GM20000 (cell line): ENCODE results near the gene IGF1R.

Experiments used
- DNase-seq: peaks from one replicate; pipeline ENCODE4 v3.0.0; 2012; ENCODE audit warnings: low spot score
- CTCF ChIP-seq: IDR thresholded peaks from 2 replicates; pipeline ENCODE4 v1.5.1; 2012; ENCODE audit warnings: mild to moderate bottlenecking, control low read depth; ENCODE audit errors: extremely low read depth, missing control alignments

Gene IGF1R

GRCh38 chr15:98794211-98794610 is 145.9 kb downstream of the IGF1R start:
- no peak for DNase-seq
- no peak for TF ChIP-seq CTCF

GRCh38 chr15:98794748-98795147 is 146.4 kb downstream of the IGF1R start:
- no peak for TF ChIP-seq CTCF

GRCh38 chr15:98795980-98796379 is 147.6 kb downstream of the IGF1R start:
- no peak for TF ChIP-seq CTCF
- no peak for DNase-seq

More at GRCh38 chr15:98794748-98795147, 146.4 kb downstream of the IGF1R start:
- DNase-seq, result no peak

GRCh38 chr15:98796685-98797357 is 148.5 kb downstream of the IGF1R start:
- no peak for TF ChIP-seq CTCF
- DNase-seq, result no peak

GRCh38 chr15:98798375-98798893 is 150.1 kb downstream of the IGF1R start:
- TF ChIP-seq CTCF, result no peak
- no peak for DNase-seq

GRCh38 chr15:98799461-98800390 is 151.4 kb downstream of the IGF1R start:
- DNase-seq, result no peak
- TF ChIP-seq CTCF, result no peak
